Thymus (tissue), 11 donors: ENCODE measurements around the gene C6orf47. TPM values are rescaled to one million over a fixed set of nuclear protein-coding genes. Genes with fewer than 3 reads are reported as not detected.

ENCODE experiments used
- DNase-seq, 9 donors: peaks; one replicate each; pipeline ENCODE4 v3.0.0-alpha.2; 2013; ENCODE audit warnings: low spot score in 9 of 9, low read depth in 6 of 9, missing footprints in 1 of 9
- H3K27ac ChIP-seq, 2 donors: one replicate each; pipeline ENCODE4 v1.5.1; 2013; ENCODE audit warnings: control low read depth in 1 of 2, low read depth in 1 of 2, low read length in 1 of 2, mild to moderate bottlenecking in 1 of 2, moderate library complexity in 1 of 2
- H3K27me3 ChIP-seq, 2 donors: one replicate each; pipeline ENCODE4 v1.5.1; 2013; ENCODE audit warnings: low read length in 1 of 2; ENCODE audit not compliant: control insufficient read depth in 2 of 2, insufficient read depth in 1 of 2
- H3K36me3 ChIP-seq, 2 donors: one replicate each; pipeline ENCODE4 v1.5.1; 2013; ENCODE audit warnings: low read length in 1 of 2, mild to moderate bottlenecking in 1 of 2, moderate library complexity in 1 of 2; ENCODE audit not compliant: control insufficient read depth in 2 of 2, insufficient read depth in 2 of 2
- H3K4me1 ChIP-seq, 2 donors: one replicate each; pipeline ENCODE4 v1.5.1; 2013; ENCODE audit warnings: low read length in 2 of 2; ENCODE audit not compliant: control insufficient read depth in 2 of 2, insufficient read depth in 2 of 2
- H3K4me3 ChIP-seq, 2 donors: one replicate each; pipeline ENCODE4 v1.5.1; 2013; ENCODE audit warnings: low read length in 2 of 2, control low read depth in 1 of 2, mild to moderate bottlenecking in 1 of 2
- H3K9me3 ChIP-seq, 2 donors: one replicate each; pipeline ENCODE4 v1.5.1; 2013; ENCODE audit warnings: low read length in 1 of 2, mild to moderate bottlenecking in 1 of 2; ENCODE audit not compliant: control insufficient read depth in 2 of 2, insufficient read depth in 1 of 2
- WGBS: extraction: QIAGEN DNeasy Blood & Tissue Kit; methylation state at CpG from one replicate; pipeline ENCODE4 v1.1.7; 2013; 5-methylcytosine and 5-hydroxymethylcytosine counted together
- polyA plus RNA-seq: library from polyadenylated mRNA; stranded (reverse); fragments of 200-250 nt; gene quantifications from one replicate; pipeline ENCODE4 v1.2.3, GENCODE V29; 2013
- total RNA-seq: library from RNA; stranded (reverse); fragments of 120-200 nt; gene quantifications from one replicate; pipeline ENCODE4 v1.2.4, GENCODE V29; 2013
- donor health status: healthy.

Gene C6orf47
- total and polyA plus RNA-seq, 2 donors: 16.7 to 19.1 TPM

DNA sequence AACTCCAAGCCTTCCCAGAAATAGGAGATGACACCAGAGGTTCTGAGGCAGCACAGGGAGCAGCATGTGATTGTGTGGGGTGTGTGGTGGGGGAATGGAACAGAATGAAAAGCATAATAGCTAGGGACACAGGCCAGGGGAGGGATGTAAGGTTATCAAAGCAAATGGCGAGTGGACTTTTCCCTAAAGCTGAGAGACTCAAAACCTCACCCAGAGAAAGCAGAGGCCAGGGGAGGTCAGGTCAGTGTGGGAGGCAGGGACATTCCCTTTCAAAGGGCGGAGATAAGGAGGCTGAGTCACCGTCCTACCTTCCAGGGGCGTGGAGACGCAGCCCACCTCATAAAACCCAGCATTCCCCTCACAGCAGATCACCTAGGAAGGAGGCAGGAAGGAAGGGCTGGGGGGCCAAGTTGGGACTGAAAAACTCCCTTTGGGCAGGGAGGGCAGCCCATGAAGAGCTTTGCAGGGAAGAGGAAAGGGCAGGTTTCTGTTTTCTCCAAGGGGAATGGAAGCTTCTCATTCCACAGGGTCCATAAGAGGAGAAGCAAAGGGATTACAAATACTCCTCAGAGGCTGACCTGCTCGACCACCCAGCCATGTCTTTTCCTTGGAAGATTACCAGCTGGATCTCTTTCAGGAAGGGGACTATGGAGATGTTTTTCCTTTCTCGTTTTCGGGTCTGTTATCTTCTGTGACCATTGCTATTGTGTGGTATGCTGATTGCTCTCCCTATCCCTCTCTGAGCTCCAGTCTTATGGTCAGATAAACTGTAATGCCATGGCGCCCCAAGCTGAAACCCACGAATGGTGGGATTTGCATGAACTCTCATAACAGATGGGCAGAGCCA, 29.9 kb upstream of the C6orf47 start:
- 97% methylated on average over 10 of the region's 10 CpGs for WGBS
- Histone ChIP-seq H3K9me3 (no peaks in the 10 kb centered on the region), H3K36me3 (peaks cover 91 to 95% of the 10 kb centered on the region in 2 donors), H3K27me3 (no peaks in the 10 kb centered on the region), H3K4me1 (no peaks in the 10 kb centered on the region), H3K27ac (no peak overlapping the region), H3K4me3 (no peak overlapping the region)
- no peak for DNase-seq

DNA sequence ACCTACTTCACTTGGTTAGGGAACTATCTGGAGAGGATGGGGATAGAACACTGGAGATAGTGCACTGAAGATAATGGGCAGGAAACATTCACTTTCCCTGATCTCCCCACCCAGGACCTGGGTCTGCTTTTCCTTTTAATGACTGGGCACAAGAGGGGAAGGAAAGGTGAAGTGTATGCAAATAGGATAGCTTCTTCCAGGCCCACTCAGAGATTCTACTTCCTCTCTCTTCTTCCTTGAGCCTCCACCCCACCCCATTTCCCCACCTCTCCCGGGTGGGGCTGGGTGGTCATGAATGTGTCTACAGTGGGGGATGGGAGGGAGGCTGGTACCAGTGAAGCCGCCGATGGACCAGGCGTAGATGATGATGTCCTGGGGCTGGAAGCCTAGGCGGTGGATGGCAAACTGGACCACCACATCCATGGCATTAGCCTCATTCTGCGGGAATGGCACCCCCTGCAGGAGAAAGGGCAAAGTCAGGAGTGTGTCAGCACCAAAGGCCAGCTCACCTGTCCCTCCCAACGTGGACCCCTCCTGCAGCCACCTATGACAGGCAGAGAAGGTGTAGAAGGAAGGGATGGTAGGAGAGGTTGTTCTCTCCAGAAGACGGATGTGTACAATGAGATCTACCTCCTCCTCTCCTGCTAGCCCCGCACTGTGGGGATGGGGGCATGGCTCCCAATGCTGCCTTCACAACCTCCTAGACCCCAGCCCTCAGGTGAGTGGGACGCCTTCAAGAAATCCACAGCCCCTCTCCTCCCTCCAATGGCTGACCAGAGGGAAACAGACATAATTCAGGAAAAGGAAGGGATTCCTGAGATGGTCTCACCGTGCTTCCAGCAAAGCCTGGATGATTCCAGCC, 28.9 kb upstream of the C6orf47 start:
- Histone ChIP-seq H3K36me3 (peaks cover 87 to 88% of the 10 kb centered on the region in 2 donors), H3K9me3 (no peaks in the 10 kb centered on the region), H3K4me1 (no peaks in the 10 kb centered on the region), H3K27ac (no peak overlapping the region), H3K27me3 (no peaks in the 10 kb centered on the region), H3K4me3 (no peak overlapping the region)
- no peak for DNase-seq
- WGBS: 95% methylated on average over 11 of the region's 11 CpGs

GRCh38 chr6:31687860-31688693, 27.5 kb upstream of the C6orf47 start:
- H3K9me3 ChIP-seq: no peaks in the 10 kb centered on the region
- WGBS: 97% methylated on average over 14 of the region's 14 CpGs
- H3K4me3 ChIP-seq: no peak overlapping the region
- peaks cover 77 to 85% of the 10 kb centered on the region in 2 donors for H3K36me3 ChIP-seq
- peaks cover 0 to 5% of the 10 kb centered on the region in 2 donors for H3K27me3 ChIP-seq
- H3K4me1 ChIP-seq: no peaks in the 10 kb centered on the region
- DNase-seq: no peak
- no peak overlapping the region for H3K27ac ChIP-seq

DNA sequence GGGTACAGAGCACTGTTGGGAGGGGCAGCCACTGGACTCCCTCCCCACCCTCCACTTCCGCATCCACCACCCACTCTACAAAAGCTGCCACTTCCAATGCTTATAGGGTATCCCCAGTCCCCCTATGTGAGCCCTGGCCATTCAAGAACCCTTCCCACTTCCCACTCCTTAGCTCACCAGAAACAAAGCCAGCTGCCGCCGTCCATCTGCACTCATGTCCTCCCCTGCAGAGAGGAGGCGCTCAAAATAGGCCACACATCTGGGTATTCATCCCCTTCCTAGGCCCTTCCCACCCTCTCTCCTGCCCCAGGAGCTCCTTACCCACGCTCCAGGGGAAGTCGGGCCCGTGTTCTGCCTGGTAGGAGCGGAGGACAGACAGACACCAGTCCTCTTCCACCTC, 26.7 kb upstream of the C6orf47 start:
- Histone ChIP-seq H3K4me1 (no peaks in the 10 kb centered on the region), H3K27me3 (peaks cover 0 to 11% of the 10 kb centered on the region in 2 donors), H3K9me3 (no peaks in the 10 kb centered on the region), H3K36me3 (peaks cover 70 to 77% of the 10 kb centered on the region in 2 donors), H3K27ac (no peak overlapping the region), H3K4me3 (no peak overlapping the region)
- no peak for DNase-seq
- WGBS: 96% methylated on average over 8 of the region's 8 CpGs

- peaks cover 64 to 71% of the 10 kb centered on the region in 2 donors for H3K36me3 ChIP-seq
- H3K4me1 ChIP-seq: peaks cover 0 to 3% of the 10 kb centered on the region in 2 donors
- H3K4me3 ChIP-seq: no peak overlapping the region
- 97% methylated on average over 5 of the region's 5 CpGs for WGBS
- peaks cover 0 to 19% of the 10 kb centered on the region in 2 donors for H3K27me3 ChIP-seq
- no peaks in the 10 kb centered on the region for H3K9me3 ChIP-seq
- no peak for DNase-seq
- H3K27ac ChIP-seq: no peak overlapping the region
Measured at GRCh38 chr6:31686483-31686882, 25.9 kb upstream of the C6orf47 start.

DNA sequence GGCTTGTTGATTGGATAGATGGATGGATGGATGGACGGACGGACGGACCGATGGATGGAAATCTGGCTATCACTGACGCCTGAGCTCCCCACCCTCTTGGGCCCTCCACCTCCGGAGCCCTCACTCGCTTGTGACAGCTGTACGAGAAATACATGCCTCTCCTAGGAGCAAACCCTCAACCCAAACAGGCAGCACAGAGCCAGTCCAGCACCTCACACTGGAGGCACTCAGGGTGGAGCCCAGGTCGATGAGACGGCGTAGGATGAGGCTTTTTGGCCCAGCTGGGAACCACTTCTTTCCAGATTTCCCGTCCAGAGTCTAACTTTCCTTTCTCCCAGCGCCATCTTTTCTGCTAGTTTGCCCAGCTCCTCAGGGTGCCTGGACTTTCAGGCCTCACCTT, 23.0 kb upstream of the C6orf47 start:
- Histone ChIP-seq H3K4me3 (no peak overlapping the region), H3K4me1 (peaks cover 2 to 20% of the 10 kb centered on the region in 2 donors), H3K9me3 (no peaks in the 10 kb centered on the region), H3K27me3 (peaks cover 0 to 34% of the 10 kb centered on the region in 2 donors), H3K27ac (no peak overlapping the region), H3K36me3 (peaks cover 35 to 42% of the 10 kb centered on the region in 2 donors)
- DNase-seq: no peak
- WGBS: 95% methylated on average over 13 of the region's 13 CpGs

DNA sequence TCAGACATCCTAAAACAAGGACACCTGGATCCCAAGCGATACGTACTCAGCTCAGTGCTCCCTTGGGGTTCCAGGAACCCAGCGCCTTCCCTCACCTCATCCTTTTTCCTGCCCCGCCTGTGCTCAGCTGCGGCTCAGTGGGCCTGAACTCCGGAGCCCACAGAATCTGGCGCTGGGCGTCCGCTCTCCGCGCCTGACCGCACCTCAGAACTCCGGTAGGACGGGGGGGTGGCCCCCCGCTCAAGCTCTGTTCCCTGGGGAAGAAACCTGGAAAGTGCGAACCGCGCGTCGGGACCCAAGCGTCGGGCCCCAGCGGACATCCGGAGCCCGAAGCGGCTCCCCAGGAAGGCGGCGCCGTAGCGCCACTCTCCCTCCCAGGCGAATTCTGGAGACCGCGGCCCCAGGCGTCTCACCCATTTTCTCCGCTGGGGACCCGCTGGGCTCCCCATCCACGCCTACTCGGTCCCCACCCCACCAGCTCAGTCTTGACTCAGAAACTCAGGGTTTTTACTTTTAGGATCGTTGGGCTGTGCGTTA, 20.6 kb upstream of the C6orf47 start:
- WGBS: under 1% methylated on average over 40 of the region's 40 CpGs

More for the DNA sequence above, 20.6 kb upstream of the C6orf47 start:
- Histone ChIP-seq H3K4me3 (peak overlapping the region; percentile 62 to 70), H3K27me3 (peaks cover 0 to 34% of the 10 kb centered on the region in 2 donors), H3K36me3 (peaks cover 11 to 18% of the 10 kb centered on the region in 2 donors), H3K4me1 (peaks cover 2 to 27% of the 10 kb centered on the region in 2 donors), H3K9me3 (no peaks in the 10 kb centered on the region), H3K27ac (peak overlapping the region; percentile 37 to 46)
- DNase-seq: peak in 2 of 9 donors; percentile 43 to 65
